CD4-positive, alpha-beta memory T cell (primary cell): ENCODE results near the gene HEBP2. TPM values are rescaled to one million over a fixed set of nuclear protein-coding genes. Genes with fewer than 3 reads are reported as not detected.
A peak's percentile ranks its signal among the peaks of the same experiment; 100 is the strongest.

Experiments
- CTCF ChIA-PET: fragments of 350-600 bp; sonication (Branson Sonifier 250); formaldehyde crosslinking; loops from one replicate; lab custom pipeline; 2021; ENCODE audit warnings: inconsistent platforms; ENCODE audit not compliant: partially characterized antibody; lab: Charles Lee
- POLR2A ChIA-PET: fragments of 350-600 bp; sonication (Branson Sonifier 250); formaldehyde crosslinking; loops from one replicate; lab custom pipeline; 2021; ENCODE audit not compliant: partially characterized antibody; lab: Charles Lee
- DNase-seq, 5 donors: peaks; one replicate each; pipeline versions ENCODE4 v3.0.0 to v3.0.0-alpha.2; 2020 to 2022; ENCODE audit warnings: mixed read lengths in 1 of 5
- H3K27ac ChIP-seq: one replicate; pipeline ENCODE4 v1.7.0; 2013; ENCODE audit warnings: low read depth, low read length
- H3K27me3 ChIP-seq: 2 replicates; pipeline ENCODE4 v1.7.0; 2013; ENCODE audit warnings: mild to moderate bottlenecking, low read length, moderate library complexity; ENCODE audit not compliant: insufficient read depth
- H3K36me3 ChIP-seq: 2 replicates; pipeline ENCODE4 v1.7.0; 2013; ENCODE audit warnings: mild to moderate bottlenecking, low read length, moderate library complexity; ENCODE audit not compliant: insufficient read depth
- H3K4me1 ChIP-seq: 2 replicates; pipeline ENCODE4 v1.7.0; 2013; ENCODE audit warnings: mild to moderate bottlenecking, low read length, moderate library complexity; ENCODE audit not compliant: insufficient read depth
- H3K4me3 ChIP-seq, 2 donors: one replicate each; pipeline ENCODE4 v1.7.0; 2013; ENCODE audit warnings: low read length in 2 of 2, mild to moderate bottlenecking in 1 of 2
- H3K9me3 ChIP-seq, 2 donors: one replicate each; pipeline ENCODE4 v1.7.0; 2013; ENCODE audit warnings: low read length in 2 of 2, control low read depth in 1 of 2; ENCODE audit not compliant: control insufficient read depth in 1 of 2
- H3K27ac Mint-ChIP-seq, 7 donors: one replicate each; pipeline ENCODE4 v1.8.0; 2020 to 2021; ENCODE audit warnings: mixed read lengths in 7 of 7, mild to moderate bottlenecking in 6 of 7, inconsistent platforms in 3 of 7, moderate library complexity in 3 of 7
- H3K27me3 Mint-ChIP-seq, 2 donors: one replicate each; pipeline ENCODE4 v1.8.0; 2020 to 2021; ENCODE audit warnings: mixed read lengths in 2 of 2
- H3K36me3 Mint-ChIP-seq, 2 donors: one replicate each; pipeline ENCODE4 v1.8.0; 2020 to 2021; ENCODE audit warnings: mixed read lengths in 2 of 2, inconsistent platforms in 1 of 2, mild to moderate bottlenecking in 1 of 2
- H3K4me1 Mint-ChIP-seq, 4 donors: one replicate each; pipeline ENCODE4 v1.8.0; 2020 to 2021; ENCODE audit warnings: mixed read lengths in 4 of 4, mild to moderate bottlenecking in 1 of 4
- H3K4me3 Mint-ChIP-seq, 8 donors: one replicate each; pipeline ENCODE4 v1.8.0; 2020 to 2021; ENCODE audit warnings: mixed read lengths in 8 of 8, mild to moderate bottlenecking in 7 of 8, moderate library complexity in 6 of 8, inconsistent platforms in 3 of 8
- H3K9me3 Mint-ChIP-seq, 8 donors: one replicate each; pipeline ENCODE4 v1.8.0; 2020 to 2021; ENCODE audit warnings: mixed read lengths in 8 of 8, mild to moderate bottlenecking in 5 of 8, inconsistent platforms in 3 of 8, moderate library complexity in 1 of 8
- intact Hi-C: fragments of 100-400 bp; cut with micrococcal nuclease; formaldehyde crosslinking; loops from one replicate; pipeline ENCODE4 v1.15.1; 2023
- polyA plus RNA-seq, 2 donors: library from polyadenylated mRNA; unstranded; fragments of 300-500 nt; fragmentation: Illumina TruSeq; gene quantifications; one replicate each; pipeline ENCODE4 v1.2.3, GENCODE V29; 2021
- total RNA-seq, 2 experiments: library from RNA; stranded (reverse); gene quantifications; one replicate each; pipeline ENCODE4 v1.2.3, GENCODE V29; 2021

The HEBP2 gene
- total and polyA plus RNA-seq, 4 experiments from 2014 or later, result 47.2 to 52.7 (median 48.8) TPM

GRCh38 chr6:138450445-138450844 is 46.4 kb downstream of the HEBP2 start:
- Histone ChIP-seq H3K36me3 (no peaks in the 10 kb centered on the region), H3K27me3 (no peaks in the 10 kb centered on the region), H3K4me1 (peaks cover 14% of the 10 kb centered on the region), H3K27ac (no peak overlapping the region), H3K4me3 (no peak overlapping the region), H3K9me3 (no peaks in the 10 kb centered on the region)
- Mint-ChIP-seq H3K36me3 (no peaks in the 10 kb centered on the region), H3K4me3 (no peak overlapping the region), H3K4me1 (peaks cover 9 to 15% (median 11%) of the 10 kb centered on the region in 4 donors), H3K9me3 (no peaks in the 10 kb centered on the region), H3K27me3 (no peaks in the 10 kb centered on the region), H3K27ac (peak overlapping the region in 1 of 7 donors; percentile 64)
- ChIA-PET CTCF (interaction anchor here (0.9 to 1.4 kb wide), 3 partner anchors 20 to 59 kb away, joined by 3 read pairs; no protein-coding TSS in a partner anchor), POLR2A (no interaction called here)
- DNase-seq, result no peak
- intact Hi-C loops, result no loop called here

- H3K27ac Mint-ChIP-seq, result peak overlapping the region in 1 of 7 donors; percentile 4
- DNase-seq, result no peak
Observed at GRCh38 chr6:138451043-138451442, 47.0 kb downstream of the HEBP2 start.

GRCh38 chr6:138454981-138455706 is 51.1 kb downstream of the HEBP2 start:
- Mint-ChIP-seq H3K27ac (peak overlapping the region; percentile 85 to 96 (median 89)), H3K4me3 (peak overlapping the region; percentile 57 to 87 (median 72)), H3K27me3 (no peaks in the 10 kb centered on the region), H3K4me1 (peaks cover 15 to 37% (median 24%) of the 10 kb centered on the region in 4 donors), H3K36me3 (no peaks in the 10 kb centered on the region), H3K9me3 (no peaks in the 10 kb centered on the region)
- Histone ChIP-seq H3K27ac (peak overlapping the region; percentile 41), H3K27me3 (no peaks in the 10 kb centered on the region), H3K4me1 (peaks cover 26% of the 10 kb centered on the region), H3K9me3 (no peaks in the 10 kb centered on the region), H3K36me3 (no peaks in the 10 kb centered on the region), H3K4me3 (peak overlapping the region; percentile 42 to 47)
- POLR2A ChIA-PET, result interaction anchor here (0.9 to 2.3 kb wide), 17 partner anchors 9 to 919 kb away, joined by 3 to 30 read pairs (median 4); partner anchors contain the start of genes CCDC28A, CITED2 and HEBP2
- intact Hi-C loops, result loop anchor here (1.0 to 5.0 kb wide), 3 partner anchors 42 to 318 kb away; partner anchors contain the start of genes CCDC28A and NHSL1
- CTCF ChIA-PET, result interaction anchor here (0.7 to 1.9 kb wide), 20 partner anchors 7 to 918 kb away, joined by 3 to 26 read pairs (median 5); no protein-coding TSS in a partner anchor
- peak; percentile 36 to 82 (median 64) for DNase-seq

More at GRCh38 chr6:138451043-138451442, 47.0 kb downstream of the HEBP2 start:
- H3K36me3 ChIP-seq, result no peaks in the 10 kb centered on the region
- H3K27me3 ChIP-seq, result no peaks in the 10 kb centered on the region
- Mint-ChIP-seq H3K9me3 (no peaks in the 10 kb centered on the region), H3K36me3 (no peaks in the 10 kb centered on the region), H3K4me1 (peaks cover 9 to 21% (median 14%) of the 10 kb centered on the region in 4 donors), H3K4me3 (no peak overlapping the region), H3K27me3 (no peaks in the 10 kb centered on the region)
- H3K9me3 ChIP-seq, result no peaks in the 10 kb centered on the region
- ChIA-PET POLR2A (no interaction called here), CTCF (interaction anchor here (1.2 to 1.4 kb wide), 2 partner anchors 10 to 58 kb away, joined by 3 read pairs; no protein-coding TSS in a partner anchor)
- intact Hi-C loops, result no loop called here
- no peak overlapping the region for H3K4me3 ChIP-seq
- H3K27ac ChIP-seq, result no peak overlapping the region
- H3K4me1 ChIP-seq, result peaks cover 14% of the 10 kb centered on the region

- Mint-ChIP-seq H3K27ac (peak overlapping the region; percentile 85 to 96 (median 89)), H3K27me3 (no peaks in the 10 kb centered on the region), H3K36me3 (no peaks in the 10 kb centered on the region), H3K9me3 (peaks cover 0 to 2% (median 0%) of the 10 kb centered on the region in 8 donors), H3K4me1 (peaks cover 13 to 37% (median 24%) of the 10 kb centered on the region in 4 donors), H3K4me3 (peak overlapping the region; percentile 57 to 87 (median 72))
- H3K36me3 ChIP-seq, result no peaks in the 10 kb centered on the region
- peak; percentile 57 to 81 (median 74) for DNase-seq
- peaks cover 26% of the 10 kb centered on the region for H3K4me1 ChIP-seq
- CTCF ChIA-PET, result interaction anchor here (0.7 to 1.9 kb wide), 22 partner anchors 8 to 917 kb away, joined by 3 to 26 read pairs (median 4); no protein-coding TSS in a partner anchor
- no peaks in the 10 kb centered on the region for H3K27me3 ChIP-seq
- peak overlapping the region; percentile 41 for H3K27ac ChIP-seq
- POLR2A ChIA-PET, result interaction anchor here (0.6 to 2.3 kb wide), 21 partner anchors 8 to 1235 kb away, joined by 3 to 30 read pairs (median 3); partner anchors contain the start of genes CCDC28A, CITED2, HEBP2 and TNFAIP3
- intact Hi-C loops, result loop anchor here (1.0 to 5.0 kb wide), 5 partner anchors 27 to 317 kb away; partner anchors contain the start of genes CCDC28A, HEBP2 and NHSL1
- peak overlapping the region; percentile 12 to 47 for H3K4me3 ChIP-seq
- H3K9me3 ChIP-seq, result no peaks in the 10 kb centered on the region
Observed at GRCh38 chr6:138455746-138456400, 51.9 kb downstream of the HEBP2 start.

- H3K4me3 ChIP-seq, result no peak overlapping the region
- peak overlapping the region; percentile 41 for H3K27ac ChIP-seq
Observed at GRCh38 chr6:138456401-138456790, 52.4 kb downstream of the HEBP2 start.

GRCh38 chr6:138461647-138462046 is 57.6 kb downstream of the HEBP2 start:
- Mint-ChIP-seq H3K27ac (no peak overlapping the region), H3K36me3 (peaks cover 2 to 5% of the 10 kb centered on the region in 2 donors), H3K27me3 (no peaks in the 10 kb centered on the region), H3K4me1 (peaks cover 0 to 10% (median 5%) of the 10 kb centered on the region in 4 donors), H3K9me3 (peaks cover 0 to 4% (median 0%) of the 10 kb centered on the region in 8 donors), H3K4me3 (no peak overlapping the region)
- DNase-seq, result no peak
- intact Hi-C loops, result no loop called here
- Histone ChIP-seq H3K27me3 (no peaks in the 10 kb centered on the region), H3K36me3 (no peaks in the 10 kb centered on the region), H3K9me3 (no peaks in the 10 kb centered on the region), H3K4me3 (no peak overlapping the region), H3K27ac (no peak overlapping the region), H3K4me1 (peaks cover 7% of the 10 kb centered on the region)
- POLR2A ChIA-PET, result no interaction called here
- CTCF ChIA-PET, result no interaction called here

More at GRCh38 chr6:138456401-138456790, 52.4 kb downstream of the HEBP2 start:
- Mint-ChIP-seq H3K9me3 (peaks cover 0 to 2% (median 0%) of the 10 kb centered on the region in 8 donors), H3K4me3 (peak overlapping the region; percentile 57 to 87 (median 72)), H3K4me1 (peaks cover 13 to 37% (median 24%) of the 10 kb centered on the region in 4 donors), H3K27ac (peak overlapping the region; percentile 85 to 96 (median 89)), H3K36me3 (no peaks in the 10 kb centered on the region), H3K27me3 (no peaks in the 10 kb centered on the region)
- H3K4me1 ChIP-seq, result peaks cover 26% of the 10 kb centered on the region
- ChIA-PET CTCF (interaction anchor here (0.7 to 1.9 kb wide), 14 partner anchors 9 to 340 kb away, joined by 3 to 26 read pairs (median 5); no protein-coding TSS in a partner anchor), POLR2A (interaction anchor here (0.6 to 2.3 kb wide), 14 partner anchors 11 to 1235 kb away, joined by 3 to 30 read pairs (median 5); partner anchors contain the start of genes CCDC28A, CITED2, HEBP2 and TNFAIP3)
- H3K9me3 ChIP-seq, result no peaks in the 10 kb centered on the region
- no peaks in the 10 kb centered on the region for H3K36me3 ChIP-seq
- H3K27me3 ChIP-seq, result no peaks in the 10 kb centered on the region
- intact Hi-C loops, result loop anchor here (2.0 to 5.0 kb wide), 3 partner anchors 28 to 52 kb away; partner anchors contain the start of genes HEBP2 and NHSL1
- DNase-seq, result no peak
